HCT116 (cell line): Measurements from ENCODE around the gene SKA1. TPM values are rescaled to one million over a fixed set of nuclear protein-coding genes. Genes with fewer than 3 reads are reported as not detected.

Source experiments
- ATAC-seq: fragments of 200-7000 bp; cut with Tn5 transposase; 2 replicates; pipeline ENCODE4 v1.9.1; 2020; ENCODE audit warnings: mild to moderate bottlenecking, moderate library complexity
- BruUV-seq: library from RNA; stranded (reverse); fragments of 400-500 nt; replicated peaks from 2 replicates; lab custom pipeline; 2021; lab: Mats Ljungman, UMichigan
- CTCF ChIA-PET: fragments of 300-600 bp; sonication (Branson Sonifier 250); formaldehyde crosslinking; loops from one replicate; lab custom pipeline; 2021; ENCODE audit warnings: antibody characterized with exemption; lab: Charles Lee
- POLR2A ChIA-PET: fragments of 300-600, 350-600 bp; sonication (Branson Sonifier 250); formaldehyde crosslinking; loops from one replicate; lab custom pipeline; 2021; ENCODE audit warnings: antibody characterized with exemption; lab: Charles Lee
- RAD21 ChIA-PET, 2 experiments: fragments of 300-600 bp; sonication (Branson Sonifier 250); formaldehyde crosslinking; loops; one replicate each; lab custom pipeline; 2023; ENCODE audit warnings: low total read pairs in 2 of 2; ENCODE audit not compliant: uncharacterized antibody in 2 of 2, unreplicated experiment in 2 of 2, low non-redundant PET in 1 of 2; lab: Charles Lee
- DNase-seq: peaks from one replicate; pipeline ENCODE4 v3.0.0-alpha.2; 2010; ENCODE audit warnings: low read depth, low spot score
- H2AFZ ChIP-seq: fragments of 200-600 bp; shearing (Covaris generic), sonication (generic); 2 replicates; pipeline ENCODE4 v1.6.1; 2017; ENCODE audit warnings: low read depth, mixed run types, mixed read lengths, antibody characterized with exemption, low read length; ENCODE audit not compliant: poor library complexity, severe bottlenecking
- H3K27ac ChIP-seq: 2 replicates; pipeline ENCODE4 v1.5.1; 2012; ENCODE audit warnings: low read depth, low read length
- H3K27me3 ChIP-seq: fragments of 200-600 bp; sonication (generic); 2 replicates; pipeline ENCODE4 v1.6.1; 2016; ENCODE audit warnings: mixed run types, low read length, mixed read lengths; ENCODE audit not compliant: insufficient read depth
- H3K36me3 ChIP-seq, 2 experiments: fragments of 200-500 bp in 1 of 2; fragments of 200-600 bp in 1 of 2; sonication (Bioruptor generic) in 1 of 2; sonication (generic) in 1 of 2; 2 replicates each; pipeline versions ENCODE4 v1.5.1 to v1.6.1; 2014 to 2016; ENCODE audit warnings: low read length in 2 of 2, inconsistent platforms in 1 of 2, mixed read lengths in 1 of 2, mixed run types in 1 of 2; ENCODE audit not compliant: insufficient read depth in 2 of 2, control insufficient read depth in 1 of 2
- H3K4me1 ChIP-seq, 2 experiments: fragments of 200-600 bp in 1 of 2; sonication (generic) in 1 of 2; 2 replicates each; pipeline versions ENCODE4 v1.5.1 to v1.6.1; 2012 to 2017; ENCODE audit warnings: low read length in 2 of 2, inconsistent platforms in 1 of 2, mild to moderate bottlenecking in 1 of 2, mixed read lengths in 1 of 2, mixed run types in 1 of 2, moderate library complexity in 1 of 2; ENCODE audit not compliant: insufficient read depth in 2 of 2, control insufficient read depth in 1 of 2
- H3K4me2 ChIP-seq: fragments of 200-600 bp; sonication (generic); 2 replicates; pipeline ENCODE4 v1.6.1; 2017; ENCODE audit warnings: mixed run types, low read length, mixed read lengths
- H3K4me3 ChIP-seq, 2 experiments: fragments of 200-600 bp in 1 of 2; sonication (generic) in 1 of 2; replicated peaks in 1 of 2; 2 replicates each; pipeline ENCODE4 v1.5.1; 2011 to 2016; ENCODE audit warnings: low read length in 2 of 2, control low read depth in 1 of 2, low read depth in 1 of 2, mild to moderate bottlenecking in 1 of 2, mixed read lengths in 1 of 2, mixed run types in 1 of 2
- H3K79me2 ChIP-seq: fragments of 200-600 bp; sonication (generic); 2 replicates; pipeline ENCODE4 v1.6.1; 2017; ENCODE audit warnings: mild to moderate bottlenecking, mixed run types, low read length, moderate library complexity, mixed read lengths; ENCODE audit not compliant: insufficient read depth
- H3K9ac ChIP-seq: fragments of 200-600 bp; sonication (generic); 2 replicates; pipeline ENCODE4 v1.6.1; 2016; ENCODE audit warnings: low read length, mixed read lengths
- H3K9me2 ChIP-seq: fragments of 200-600 bp; sonication (generic), shearing (Covaris generic); 2 replicates; pipeline ENCODE4 v1.6.1; 2017; ENCODE audit warnings: mixed run types, mild to moderate bottlenecking, moderate library complexity; ENCODE audit not compliant: insufficient read depth
- H3K9me3 ChIP-seq, 2 experiments: fragments of 200-500 bp in 1 of 2; fragments of 200-600 bp in 1 of 2; sonication (Bioruptor generic) in 1 of 2; sonication (generic) in 1 of 2; 2 replicates each; pipeline ENCODE4 v1.6.1; 2014 to 2017; ENCODE audit warnings: low read length in 2 of 2, mixed read lengths in 2 of 2, inconsistent platforms in 1 of 2, low read depth in 1 of 2, mild to moderate bottlenecking in 1 of 2, mixed run types in 1 of 2, moderate library complexity in 1 of 2; ENCODE audit not compliant: control insufficient read depth in 1 of 2, insufficient read depth in 1 of 2
- H4K20me1 ChIP-seq: fragments of 200-600 bp; sonication (generic), shearing (Covaris generic); 2 replicates; pipeline ENCODE4 v1.6.1; 2017; ENCODE audit warnings: mixed run types, mild to moderate bottlenecking, moderate library complexity; ENCODE audit not compliant: insufficient read depth
- REST ChIP-seq: IDR thresholded peaks from 2 replicates; pipeline ENCODE4 v1.6.1; 2012; ENCODE audit warnings: low read depth
- TCF7L2 ChIP-seq: IDR thresholded peaks from 2 replicates; pipeline ENCODE4 v1.7.0; 2011; ENCODE audit warnings: borderline replicate concordance, inconsistent platforms; ENCODE audit not compliant: insufficient read depth, insufficient read length; ENCODE audit errors: extremely low read depth
- ZBTB33 ChIP-seq: IDR thresholded peaks from 2 replicates; pipeline ENCODE4 v1.6.1; 2011; ENCODE audit warnings: mild to moderate bottlenecking, low read length, moderate library complexity; ENCODE audit not compliant: insufficient replicate concordance; ENCODE audit errors: extremely low read depth
- intact Hi-C: fragments of 100-400 bp; cut with micrococcal nuclease; formaldehyde crosslinking; loops from 2 replicates; pipeline ENCODE4 v1.10.0; 2022
- total RNA-seq: library from RNA; stranded (reverse); gene quantifications from one replicate; pipeline ENCODE4 v1.2.1, GENCODE V29; 2021; ENCODE audit not compliant: unreplicated experiment

The SKA1 gene
- total RNA-seq, 1 experiment from 2014 or later = 34.5 TPM

GRCh38 chr18:50401295-50401694 is 26.4 kb downstream of the SKA1 start:
- Histone ChIP-seq H3K4me1 (peaks cover 0 to 6% of the 10 kb centered on the region in 2 experiments; a peak in 1 of 4 replicates), H3K79me2 (no peaks in the 10 kb centered on the region), H3K27ac (no peak overlapping the region), H4K20me1 (no peaks in the 10 kb centered on the region), H3K36me3 (no peaks in the 10 kb centered on the region), H3K9me2 (no peaks in the 10 kb centered on the region), H3K9me3 (no peaks in the 10 kb centered on the region), H3K27me3 (no peaks in the 10 kb centered on the region), H3K4me3 (no peak overlapping the region), H3K4me2 (no peak overlapping the region), H2AFZ (no peak overlapping the region), H3K9ac (no peak overlapping the region)
- ChIA-PET POLR2A (no interaction called here), CTCF (no interaction called here), RAD21 (no interaction called here)
- intact Hi-C loops = no loop called here
- DNase-seq = no peak
- ATAC-seq = no peak
- no TSS peak for BruUV-seq
- TF ChIP-seq TCF7L2 (no peak), REST (no peak), ZBTB33 (no peak)
